Muscle layer of duodenum (tissue), 2 donors: ENCODE data around the gene CD6.
"Not testable (repeated sequence)": the region's sequence is repeated elsewhere in the genome, so short reads cannot be mapped to it uniquely, and the experiment has no call there.

ENCODE experiments used
- H3K27ac ChIP-seq: one replicate; pipeline ENCODE4 v1.7.0; 2013; ENCODE audit warnings: mild to moderate bottlenecking, low read length
- H3K27me3 ChIP-seq: one replicate; pipeline ENCODE4 v1.7.0; 2013; ENCODE audit warnings: low read depth, mild to moderate bottlenecking, control low read depth, low read length
- H3K36me3 ChIP-seq, 2 donors: one replicate each; pipeline ENCODE4 v1.7.0; 2013; ENCODE audit warnings: low read length in 2 of 2, control low read depth in 1 of 2, mild to moderate bottlenecking in 1 of 2; ENCODE audit not compliant: insufficient read depth in 2 of 2, control insufficient read depth in 1 of 2
- H3K4me1 ChIP-seq, 2 donors: one replicate each; pipeline ENCODE4 v1.7.0; 2013; ENCODE audit warnings: low read length in 2 of 2, mild to moderate bottlenecking in 2 of 2, control low read depth in 1 of 2, moderate library complexity in 1 of 2; ENCODE audit not compliant: insufficient read depth in 2 of 2, control insufficient read depth in 1 of 2
- H3K4me3 ChIP-seq, 2 donors: one replicate each; pipeline ENCODE4 v1.7.0; 2013; ENCODE audit warnings: low read length in 2 of 2, low read depth in 1 of 2, mild to moderate bottlenecking in 1 of 2
- H3K9me3 ChIP-seq, 2 donors: one replicate each; pipeline ENCODE4 v1.7.0; 2013; ENCODE audit warnings: low read length in 2 of 2, control low read depth in 1 of 2, mild to moderate bottlenecking in 1 of 2; ENCODE audit not compliant: control insufficient read depth in 1 of 2
- donor health status: healthy.

CD6 gene

DNA sequence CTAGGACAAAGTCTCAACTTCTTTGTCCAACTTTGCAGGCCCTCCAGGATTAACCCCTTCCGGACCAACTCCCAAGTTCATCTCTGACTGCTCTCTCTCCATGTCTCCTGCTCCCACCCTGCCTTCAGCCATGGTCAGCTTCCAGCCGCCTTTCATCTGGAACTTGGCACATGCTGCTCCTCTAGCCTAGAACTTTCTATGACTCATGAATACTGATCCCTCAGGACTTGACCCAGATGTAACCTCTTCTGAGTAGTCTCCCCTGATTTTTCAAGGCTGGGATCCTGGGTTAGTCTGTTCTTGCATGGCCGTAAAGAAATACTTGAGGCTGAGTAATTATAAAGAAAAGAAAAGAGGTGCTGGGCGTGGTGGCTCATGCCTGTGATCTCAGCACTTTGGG is 14.3 kb upstream of the CD6 start:
- Histone ChIP-seq H3K4me3 (no peak overlapping the region), H3K36me3 (no peaks in the 10 kb centered on the region), H3K4me1 (no peaks in the 10 kb centered on the region), H3K27ac (no peak overlapping the region), H3K9me3 (no peaks in the 10 kb centered on the region), H3K27me3 (no peaks in the 10 kb centered on the region)

- H3K4me3 ChIP-seq: no peak overlapping the region
- H3K36me3 ChIP-seq: no peaks in the 10 kb centered on the region
- no peaks in the 10 kb centered on the region for H3K27me3 ChIP-seq
- no peak overlapping the region for H3K27ac ChIP-seq
- no peaks in the 10 kb centered on the region for H3K4me1 ChIP-seq
- H3K9me3 ChIP-seq: no peaks in the 10 kb centered on the region
Measured at GRCh38 chr11:60959431-60959830, 12.0 kb upstream of the CD6 start.

DNA sequence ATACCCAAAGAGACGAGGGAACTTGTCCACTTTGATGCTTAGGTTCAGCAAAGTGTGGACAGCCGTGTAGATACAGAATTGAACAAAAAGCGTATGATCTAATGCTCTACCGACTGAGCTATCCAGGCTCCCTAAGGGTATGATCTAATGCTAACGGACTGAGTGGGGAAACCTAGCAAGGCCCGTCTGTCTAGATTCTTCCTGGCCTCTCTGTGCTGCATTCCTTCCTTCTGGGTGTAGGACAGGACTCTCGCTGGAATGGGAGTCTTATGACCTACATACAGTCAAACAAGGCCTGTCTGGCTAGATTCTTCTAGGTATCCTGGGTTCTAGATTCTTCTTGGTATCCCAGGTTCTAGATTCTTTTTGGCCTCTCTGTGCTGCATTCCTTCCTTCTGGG is 11.1 kb upstream of the CD6 start:
- H3K27me3 ChIP-seq: no peaks in the 10 kb centered on the region
- H3K4me1 ChIP-seq: no peaks in the 10 kb centered on the region
- no peaks in the 10 kb centered on the region for H3K36me3 ChIP-seq
- no peaks in the 10 kb centered on the region for H3K9me3 ChIP-seq
- no peak overlapping the region for H3K27ac ChIP-seq
- no peak overlapping the region for H3K4me3 ChIP-seq

DNA sequence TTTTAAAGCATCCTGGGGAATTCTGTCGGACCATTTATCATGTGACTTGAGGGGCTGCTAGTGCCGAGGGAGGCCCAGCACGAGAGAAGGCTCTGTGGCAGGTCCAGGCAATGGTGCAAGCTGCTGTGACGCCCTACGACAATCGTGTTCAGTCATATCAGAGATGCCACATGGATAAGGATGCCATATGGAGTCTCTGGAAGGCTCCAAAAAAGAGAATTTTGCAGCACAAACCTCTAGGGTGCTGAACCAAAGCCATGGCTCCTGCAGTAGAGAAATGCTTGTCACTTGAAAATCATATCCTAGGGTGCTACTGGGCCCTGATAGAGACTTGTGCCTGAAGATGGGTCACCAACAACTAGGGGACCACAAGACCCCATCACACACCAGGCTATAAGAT is 6.7 kb upstream of the CD6 start:
- Histone ChIP-seq H3K9me3 (no peaks in the 10 kb centered on the region), H3K4me3 (no peak overlapping the region), H3K4me1 (no peaks in the 10 kb centered on the region), H3K36me3 (no peaks in the 10 kb centered on the region), H3K27me3 (no peaks in the 10 kb centered on the region), H3K27ac (no peak overlapping the region)

DNA sequence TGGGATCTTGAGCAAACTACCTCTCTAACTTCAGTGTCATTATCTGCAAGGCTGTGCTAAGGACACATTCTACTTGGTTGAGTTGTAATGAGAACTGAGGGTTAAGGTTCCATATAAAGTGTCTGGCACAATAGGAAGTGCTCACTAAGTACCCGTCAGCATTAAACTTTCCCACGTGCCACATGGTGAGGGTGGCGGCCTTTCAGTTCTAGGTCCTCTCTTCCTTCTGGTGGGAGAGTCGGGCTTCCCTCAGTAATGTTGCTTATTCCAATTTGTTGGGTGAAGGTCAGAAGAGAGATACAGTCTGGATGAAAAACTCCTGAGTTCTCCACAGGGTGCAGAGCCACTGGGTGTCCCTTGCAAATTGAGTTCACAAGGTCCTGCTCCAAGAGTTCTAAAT is 4.6 kb upstream of the CD6 start:
- H3K9me3 ChIP-seq: no peaks in the 10 kb centered on the region
- H3K4me3 ChIP-seq: no peak overlapping the region
- H3K27me3 ChIP-seq: no peaks in the 10 kb centered on the region
- H3K36me3 ChIP-seq: no peaks in the 10 kb centered on the region
- no peaks in the 10 kb centered on the region for H3K4me1 ChIP-seq
- no peak overlapping the region for H3K27ac ChIP-seq

DNA sequence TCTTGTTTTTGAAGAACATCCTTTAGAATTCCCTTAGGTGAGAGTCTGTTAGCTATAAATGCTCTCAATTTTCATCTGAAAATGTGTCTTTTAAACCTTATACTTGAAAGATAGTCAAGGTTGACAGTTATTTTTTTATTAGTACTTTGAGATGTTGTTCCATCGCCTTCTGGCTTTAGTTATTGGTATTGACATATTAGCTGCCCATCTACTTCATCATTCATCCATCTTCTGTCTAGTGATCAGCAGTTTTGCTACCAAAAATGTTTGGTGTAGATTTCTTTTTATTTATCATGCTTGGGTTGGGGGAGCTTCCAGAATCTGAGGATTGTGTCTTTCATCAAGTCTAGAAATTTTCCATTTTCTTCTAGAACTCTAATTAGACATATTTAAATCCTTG is 3.3 kb upstream of the CD6 start:
- Histone ChIP-seq H3K4me1 (no peaks in the 10 kb centered on the region), H3K27me3 (no peaks in the 10 kb centered on the region), H3K27ac (no peak overlapping the region), H3K36me3 (no peaks in the 10 kb centered on the region), H3K4me3 (no peak overlapping the region), H3K9me3 (no peaks in the 10 kb centered on the region)

DNA sequence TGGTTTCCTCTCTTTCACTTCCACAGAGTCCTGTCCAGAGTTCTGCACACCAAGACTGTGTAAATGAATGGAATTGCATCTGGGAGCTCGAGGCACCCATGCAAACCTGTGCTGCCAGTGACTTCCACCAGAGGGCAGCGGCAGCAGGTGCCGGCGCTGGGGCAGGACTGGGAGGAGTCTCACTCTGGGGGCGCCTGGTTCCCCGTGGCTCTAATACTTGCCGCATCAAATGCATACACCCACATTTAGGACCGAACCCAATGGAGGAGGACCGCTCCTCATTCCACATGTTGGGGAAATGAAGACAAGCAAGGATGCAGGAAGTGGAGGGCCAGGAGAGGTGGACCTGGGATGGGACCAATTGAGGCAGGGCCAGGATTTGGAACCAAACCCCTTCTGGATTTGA is 1.1 kb upstream of the CD6 start:
- Histone ChIP-seq H3K27me3 (no peaks in the 10 kb centered on the region), H3K4me1 (no peaks in the 10 kb centered on the region), H3K27ac (no peak overlapping the region), H3K4me3 (no peak overlapping the region), H3K36me3 (no peaks in the 10 kb centered on the region), H3K9me3 (no peaks in the 10 kb centered on the region)

GRCh38 chr11:60970890-60971289 is 590 bp upstream of the CD6 start:
- Histone ChIP-seq H3K27ac (no peak overlapping the region), H3K4me3 (no peak overlapping the region), H3K27me3 (no peaks in the 10 kb centered on the region), H3K4me1 (no peaks in the 10 kb centered on the region), H3K9me3 (no peaks in the 10 kb centered on the region), H3K36me3 (no peaks in the 10 kb centered on the region)

DNA sequence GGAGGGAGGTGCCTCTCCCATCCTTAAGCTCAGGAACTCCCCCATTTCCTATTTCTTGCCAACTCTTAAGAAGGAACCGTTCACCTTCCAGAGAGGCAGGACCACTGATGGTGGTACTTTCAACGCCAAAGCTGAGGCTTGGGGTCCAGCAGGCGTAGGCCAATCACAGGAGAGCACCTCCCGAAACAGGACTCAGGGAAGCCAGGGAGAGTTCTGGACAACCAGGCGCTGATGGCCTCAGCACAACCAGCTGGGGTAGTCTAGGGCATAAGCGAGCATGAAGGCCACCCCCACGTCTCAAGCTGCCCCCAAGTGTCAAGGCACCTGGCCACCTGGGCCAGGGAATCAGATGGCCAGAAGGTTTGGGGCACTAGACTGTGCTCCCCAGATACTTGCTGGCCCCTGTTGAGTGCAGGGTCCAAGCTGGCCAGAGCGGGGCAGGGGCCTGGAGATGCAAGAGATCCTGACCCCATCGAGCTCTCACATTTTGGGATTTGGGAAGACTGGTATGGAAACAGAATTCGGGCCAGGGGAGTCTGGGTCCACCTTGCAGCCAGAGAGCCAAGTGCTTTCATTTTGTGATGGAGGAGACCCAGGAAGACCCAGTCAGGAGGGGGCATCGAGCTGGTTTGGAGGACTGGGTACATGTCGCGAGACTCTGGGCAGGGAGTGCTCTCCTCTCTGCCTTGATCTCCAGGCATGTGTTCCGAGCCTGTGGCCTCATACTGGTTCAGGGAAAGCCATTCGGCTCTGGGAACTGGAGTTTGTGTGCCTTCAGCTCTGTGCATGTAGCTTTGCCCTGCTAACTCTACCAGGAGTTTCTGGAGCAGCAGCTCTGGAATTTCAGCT is 926 bp downstream of the CD6 start:
- Histone ChIP-seq H3K27me3 (no peaks in the 10 kb centered on the region), H3K27ac (peak overlapping the region; percentile 36), H3K9me3 (no peaks in the 10 kb centered on the region), H3K36me3 (no peaks in the 10 kb centered on the region), H3K4me1 (no peaks in the 10 kb centered on the region), H3K4me3 (no peak overlapping the region)

- Histone ChIP-seq H3K27me3 (no peaks in the 10 kb centered on the region), H3K9me3 (no peaks in the 10 kb centered on the region), H3K4me3 (peak overlapping the region in 1 of 2 donors; percentile 7), H3K36me3 (no peaks in the 10 kb centered on the region), H3K4me1 (no peaks in the 10 kb centered on the region), H3K27ac (no peak overlapping the region)
Measured at GRCh38 chr11:60973699-60974098, 2.2 kb downstream of the CD6 start.

DNA sequence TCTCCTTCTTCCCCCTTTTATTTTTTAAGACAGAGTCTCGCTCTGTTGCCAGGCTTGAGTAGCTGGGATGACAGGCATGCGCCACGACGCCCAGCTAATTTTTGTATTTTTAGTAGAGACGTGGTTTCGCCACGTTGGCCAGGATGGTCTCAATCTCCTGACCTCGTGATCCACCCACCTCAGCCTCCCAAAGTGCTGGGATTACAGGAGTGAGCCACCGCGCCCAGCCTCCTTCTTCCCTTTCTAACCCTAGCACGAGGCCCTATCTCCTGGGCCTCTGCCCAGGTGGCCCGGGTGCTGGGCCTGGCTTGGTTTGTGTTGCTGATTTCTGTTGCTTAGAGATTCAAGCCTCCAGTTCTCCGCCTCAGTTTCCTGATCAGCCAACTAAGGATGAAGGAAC is 2.8 kb downstream of the CD6 start:
- H3K36me3 ChIP-seq, H3K27me3 ChIP-seq, H3K9me3 ChIP-seq, H3K4me1 ChIP-seq, H3K4me3 ChIP-seq, H3K27ac ChIP-seq: not testable (repeated sequence)

GRCh38 chr11:60974726-60975125 is 3.2 kb downstream of the CD6 start:
- Histone ChIP-seq H3K4me1 (no peaks in the 10 kb centered on the region), H3K36me3 (no peaks in the 10 kb centered on the region), H3K4me3 (no peak overlapping the region), H3K9me3 (no peaks in the 10 kb centered on the region), H3K27me3 (no peaks in the 10 kb centered on the region), H3K27ac (no peak overlapping the region)
